Measurements from ENCODE around the gene DDX25. TPM values are rescaled to one million over a fixed set of nuclear protein-coding genes. Genes with fewer than 3 reads are reported as not detected.

The DDX25 gene
- total RNA-seq, 1 donor = not detected

GRCh38 chr11:125931668-125932067, 27.4 kb downstream of the DDX25 start:
- TF ChIP-seq, protein P1, sequence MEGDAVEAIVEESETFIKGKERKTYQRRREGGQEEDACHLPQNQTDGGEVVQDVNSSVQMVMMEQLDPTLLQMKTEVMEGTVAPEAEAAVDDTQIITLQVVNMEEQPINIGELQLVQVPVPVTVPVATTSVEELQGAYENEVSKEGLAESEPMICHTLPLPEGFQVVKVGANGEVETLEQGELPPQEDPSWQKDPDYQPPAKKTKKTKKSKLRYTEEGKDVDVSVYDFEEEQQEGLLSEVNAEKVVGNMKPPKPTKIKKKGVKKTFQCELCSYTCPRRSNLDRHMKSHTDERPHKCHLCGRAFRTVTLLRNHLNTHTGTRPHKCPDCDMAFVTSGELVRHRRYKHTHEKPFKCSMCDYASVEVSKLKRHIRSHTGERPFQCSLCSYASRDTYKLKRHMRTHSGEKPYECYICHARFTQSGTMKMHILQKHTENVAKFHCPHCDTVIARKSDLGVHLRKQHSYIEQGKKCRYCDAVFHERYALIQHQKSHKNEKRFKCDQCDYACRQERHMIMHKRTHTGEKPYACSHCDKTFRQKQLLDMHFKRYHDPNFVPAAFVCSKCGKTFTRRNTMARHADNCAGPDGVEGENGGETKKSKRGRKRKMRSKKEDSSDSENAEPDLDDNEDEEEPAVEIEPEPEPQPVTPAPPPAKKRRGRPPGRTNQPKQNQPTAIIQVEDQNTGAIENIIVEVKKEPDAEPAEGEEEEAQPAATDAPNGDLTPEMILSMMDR (IDR thresholded peaks at IDR 0.05; ENCODE audit: extremely low read depth, low read depth, low read length) = no peak
- Histone ChIP-seq H3K27me3 (ENCODE audit: insufficient read depth, low read length) (peaks cover 40% of the 10 kb centered on the region), H3K79me2 (ENCODE audit: insufficient read depth, low read length) (no peaks in the 10 kb centered on the region), H3K27ac (ENCODE audit: low read depth, low read length) (no peak overlapping the region), H4K20me1 (ENCODE audit: insufficient read depth, low read length) (no peaks in the 10 kb centered on the region), H3K36me3 (ENCODE audit: insufficient read depth, low read length) (no peaks in the 10 kb centered on the region), H3K4me1 (ENCODE audit: insufficient read depth, low read length) (no peaks in the 10 kb centered on the region), H2AFZ (ENCODE audit: low read length) (no peak overlapping the region), H3K4me2 (ENCODE audit: insufficient read depth, low read length) (no peak overlapping the region), H3K4me3 (ENCODE audit: insufficient read depth, low read length) (no peak overlapping the region), H3K9me3 (ENCODE audit: low read depth, low read length) (no peaks in the 10 kb centered on the region)
- no peak for DNase-seq (ENCODE audit: insufficient read length, low spot score, missing footprints)

- Histone ChIP-seq H3K4me3 (ENCODE audit: insufficient read depth, low read length) (no peak overlapping the region), H3K27me3 (ENCODE audit: insufficient read depth, low read length) (peaks cover 35% of the 10 kb centered on the region), H2AFZ (ENCODE audit: low read length) (no peak overlapping the region), H3K9me3 (ENCODE audit: low read depth, low read length) (no peaks in the 10 kb centered on the region), H3K27ac (ENCODE audit: low read depth, low read length) (no peak overlapping the region), H3K36me3 (ENCODE audit: insufficient read depth, low read length) (no peaks in the 10 kb centered on the region), H3K79me2 (ENCODE audit: insufficient read depth, low read length) (no peaks in the 10 kb centered on the region), H4K20me1 (ENCODE audit: insufficient read depth, low read length) (no peaks in the 10 kb centered on the region), H3K4me2 (ENCODE audit: insufficient read depth, low read length) (no peak overlapping the region), H3K4me1 (ENCODE audit: insufficient read depth, low read length) (no peaks in the 10 kb centered on the region)
- TF ChIP-seq, protein P1 (IDR thresholded peaks at IDR 0.05; ENCODE audit: extremely low read depth, low read depth, low read length) = no peak
- no peak for DNase-seq (ENCODE audit: insufficient read length, low spot score, missing footprints)
Measured at GRCh38 chr11:125932301-125932700, 28.0 kb downstream of the DDX25 start.

DNA sequence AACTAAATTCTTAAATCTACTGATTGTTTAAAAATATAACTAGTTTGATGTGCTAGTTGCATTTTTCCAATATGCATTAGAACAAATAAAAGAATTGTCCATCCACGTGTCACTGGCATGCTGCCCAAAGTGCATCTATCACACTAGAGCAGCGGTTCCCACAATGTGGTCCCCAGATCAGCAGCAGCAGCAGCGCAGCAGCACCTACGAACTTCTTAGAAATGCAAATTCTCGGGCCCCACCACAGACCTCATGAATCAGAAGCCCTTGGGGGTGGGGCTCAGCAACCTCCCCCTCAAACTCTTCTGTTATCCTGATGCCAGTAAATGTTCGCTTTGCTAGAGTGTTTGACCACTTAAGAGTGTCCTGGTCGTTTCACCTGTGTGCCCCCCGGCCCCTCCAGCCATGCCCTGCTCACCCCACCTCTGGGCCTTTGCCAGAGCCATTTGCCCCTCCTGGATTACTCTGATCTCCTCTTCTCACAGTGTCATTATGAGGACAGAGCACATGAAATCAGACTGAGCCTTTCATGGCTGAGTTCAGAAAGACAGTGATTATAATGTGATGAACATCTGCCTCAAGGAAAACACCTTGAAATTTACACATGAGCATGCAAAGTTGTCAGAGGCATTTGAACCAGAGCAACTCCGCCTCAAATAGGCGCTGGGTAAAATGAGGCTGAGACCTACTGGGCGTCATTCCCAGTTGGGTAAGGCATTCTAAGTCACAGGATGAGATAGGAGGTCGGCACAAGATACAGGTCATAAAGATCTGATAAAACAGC, 28.9 kb downstream of the DDX25 start:
- no peak overlapping the region for H3K27ac ChIP-seq (ENCODE audit: low read depth, low read length)
- peaks cover 31% of the 10 kb centered on the region for H3K27me3 ChIP-seq (ENCODE audit: insufficient read depth, low read length)
- H3K4me3 ChIP-seq (ENCODE audit: insufficient read depth, low read length) = no peak overlapping the region
- H2AFZ ChIP-seq (ENCODE audit: low read length) = no peak overlapping the region
- TF ChIP-seq, protein P1 (IDR thresholded peaks at IDR 0.05; ENCODE audit: extremely low read depth, low read depth, low read length) = no peak
- no peaks in the 10 kb centered on the region for H3K36me3 ChIP-seq (ENCODE audit: insufficient read depth, low read length)
- H3K4me2 ChIP-seq (ENCODE audit: insufficient read depth, low read length) = no peak overlapping the region
- no peaks in the 10 kb centered on the region for H3K79me2 ChIP-seq (ENCODE audit: insufficient read depth, low read length)
- no peaks in the 10 kb centered on the region for H3K4me1 ChIP-seq (ENCODE audit: insufficient read depth, low read length)
- H3K9me3 ChIP-seq (ENCODE audit: low read depth, low read length) = no peaks in the 10 kb centered on the region
- no peak for DNase-seq (ENCODE audit: insufficient read length, low spot score, missing footprints)
- H4K20me1 ChIP-seq (ENCODE audit: insufficient read depth, low read length) = no peaks in the 10 kb centered on the region

DNA sequence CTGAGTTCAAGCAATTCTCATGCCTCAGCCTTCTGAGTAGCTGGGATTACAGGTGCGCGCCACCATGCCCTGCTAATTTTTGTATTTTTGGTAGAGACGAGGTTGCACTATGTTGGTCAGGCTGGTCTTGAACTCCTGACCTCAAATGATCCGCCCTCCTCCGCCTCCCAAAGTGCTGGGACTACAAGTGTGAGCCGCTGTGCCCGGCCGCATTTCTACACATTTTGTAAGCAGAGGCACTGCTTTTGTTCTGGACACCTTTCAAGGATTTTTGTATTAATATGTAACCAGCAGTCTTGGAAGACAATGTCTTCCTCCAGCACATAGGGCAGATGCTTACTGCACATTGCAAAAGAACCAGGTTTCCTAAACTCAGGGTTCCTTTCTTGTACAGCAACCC, 30.2 kb downstream of the DDX25 start:
- no peak overlapping the region for H3K4me3 ChIP-seq (ENCODE audit: insufficient read depth, low read length)
- H3K27me3 ChIP-seq (ENCODE audit: insufficient read depth, low read length) = peaks cover 27% of the 10 kb centered on the region
- no peaks in the 10 kb centered on the region for H3K4me1 ChIP-seq (ENCODE audit: insufficient read depth, low read length)
- TF ChIP-seq, protein P1 (IDR thresholded peaks at IDR 0.05; ENCODE audit: extremely low read depth, low read depth, low read length) = no peak
- no peaks in the 10 kb centered on the region for H3K36me3 ChIP-seq (ENCODE audit: insufficient read depth, low read length)
- no peaks in the 10 kb centered on the region for H3K79me2 ChIP-seq (ENCODE audit: insufficient read depth, low read length)
- no peak overlapping the region for H3K4me2 ChIP-seq (ENCODE audit: insufficient read depth, low read length)
- H2AFZ ChIP-seq (ENCODE audit: low read length) = no peak overlapping the region
- no peaks in the 10 kb centered on the region for H3K9me3 ChIP-seq (ENCODE audit: low read depth, low read length)
- no peak for DNase-seq (ENCODE audit: insufficient read length, low spot score, missing footprints)
- H3K27ac ChIP-seq (ENCODE audit: low read depth, low read length) = no peak overlapping the region
- no peaks in the 10 kb centered on the region for H4K20me1 ChIP-seq (ENCODE audit: insufficient read depth, low read length)

Measured in osteoblast (primary cell).